IPS DF 4.7 (cell line): ENCODE results near the gene LDLRAD4.

Experiments
- DNase-seq: peaks from one replicate; pipeline ENCODE4 v3.0.0-alpha.2; 2013; ENCODE audit warnings: low spot score; ENCODE audit errors: extremely low read depth

Gene LDLRAD4

DNA sequence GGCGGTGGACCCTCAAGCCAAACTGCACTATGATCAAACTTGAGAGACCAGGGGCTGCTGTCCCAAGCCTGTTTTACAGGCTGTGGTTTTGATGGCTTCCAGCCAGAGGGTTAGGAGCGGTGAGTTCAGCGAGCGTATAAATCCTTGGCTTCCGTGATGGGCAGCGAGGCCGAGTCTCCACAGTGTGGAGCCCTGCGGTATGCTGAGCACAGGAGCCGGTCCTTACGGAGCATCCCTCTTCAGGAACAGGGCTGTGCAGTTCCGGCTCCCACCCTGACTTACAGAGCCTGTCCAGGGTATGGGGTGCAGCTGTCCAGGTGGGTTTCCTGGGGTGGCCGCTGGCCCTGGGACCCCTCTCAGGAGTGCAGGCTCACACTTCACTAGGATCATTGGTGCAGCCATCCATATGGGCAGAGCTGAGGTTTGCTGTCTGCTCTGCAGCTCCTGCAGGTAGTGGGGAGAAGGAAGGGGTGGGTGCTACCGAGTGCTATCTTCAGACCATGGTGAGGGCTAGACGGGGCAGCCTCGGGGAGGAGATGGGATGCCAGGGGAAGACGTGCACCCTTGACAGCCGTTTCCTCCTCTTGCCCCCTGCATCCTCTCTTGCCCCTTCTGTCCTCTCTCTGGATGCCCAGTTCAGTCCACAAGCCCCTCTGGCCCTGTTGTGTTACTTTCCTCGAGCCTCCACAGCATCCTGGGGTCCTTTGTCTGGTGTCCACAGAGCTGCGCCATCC lies 403.5 kb downstream of the LDLRAD4 start:
- DNase-seq = no peak

DNA sequence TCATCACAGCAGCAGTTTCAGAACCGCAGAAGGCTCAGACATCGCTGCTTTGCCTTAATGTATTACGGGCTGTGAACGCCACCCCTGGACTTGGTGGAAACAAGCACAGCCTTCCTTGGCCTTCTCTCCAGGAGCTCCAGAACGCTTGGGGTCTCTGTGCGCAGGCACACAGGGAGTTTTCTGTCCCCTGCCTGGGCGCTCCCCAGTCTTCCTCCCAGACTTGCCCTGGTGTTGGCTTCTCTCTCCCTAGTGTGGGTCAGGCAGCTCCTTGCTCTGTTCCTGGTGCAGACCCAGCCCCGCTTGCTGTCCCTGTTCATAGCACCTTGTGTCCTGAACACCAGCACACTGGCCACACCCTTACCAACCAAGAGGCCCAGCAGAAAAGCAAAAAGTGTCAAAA lies 404.2 kb downstream of the LDLRAD4 start:
- DNase-seq = no peak

DNA sequence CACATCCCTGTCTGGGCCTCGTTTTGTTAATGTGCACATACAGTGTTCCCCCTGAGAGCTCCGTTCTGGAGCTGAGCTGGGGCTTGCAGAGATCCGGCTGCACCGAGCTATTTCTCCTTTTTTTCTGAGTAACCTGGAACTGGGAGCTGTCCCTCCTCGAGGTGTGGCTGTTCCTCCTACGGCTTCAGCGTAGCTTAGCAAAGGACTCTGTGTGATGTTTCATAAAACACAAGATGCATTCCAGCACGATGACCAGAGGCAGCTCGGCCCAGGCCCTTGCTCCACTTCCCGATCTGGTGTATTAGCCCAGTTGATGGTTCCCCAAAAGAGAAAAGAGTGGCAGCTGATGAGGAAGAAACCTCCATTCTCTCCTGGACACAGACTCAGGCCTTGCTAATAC lies 404.8 kb downstream of the LDLRAD4 start:
- DNase-seq = no peak

DNA sequence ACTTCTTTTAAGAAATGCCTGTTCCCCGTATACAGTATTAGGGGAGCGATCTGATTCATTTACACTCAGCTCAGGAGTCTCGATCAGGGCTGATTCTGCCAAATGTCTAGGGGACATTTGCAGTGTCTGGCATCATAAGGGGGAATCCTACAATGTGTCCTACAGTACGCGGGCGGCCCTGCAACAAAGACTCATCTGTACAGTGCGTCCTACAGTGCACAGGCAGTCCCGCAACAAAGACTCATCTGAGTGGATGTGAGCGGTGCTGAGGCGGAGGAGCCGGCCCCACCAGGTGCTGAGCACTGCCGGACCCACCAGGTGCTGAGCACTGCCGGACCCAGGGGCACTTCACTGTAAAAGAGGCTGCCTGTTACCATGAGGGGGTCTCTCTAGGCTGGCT lies 405.3 kb downstream of the LDLRAD4 start:
- DNase-seq = no peak

DNA sequence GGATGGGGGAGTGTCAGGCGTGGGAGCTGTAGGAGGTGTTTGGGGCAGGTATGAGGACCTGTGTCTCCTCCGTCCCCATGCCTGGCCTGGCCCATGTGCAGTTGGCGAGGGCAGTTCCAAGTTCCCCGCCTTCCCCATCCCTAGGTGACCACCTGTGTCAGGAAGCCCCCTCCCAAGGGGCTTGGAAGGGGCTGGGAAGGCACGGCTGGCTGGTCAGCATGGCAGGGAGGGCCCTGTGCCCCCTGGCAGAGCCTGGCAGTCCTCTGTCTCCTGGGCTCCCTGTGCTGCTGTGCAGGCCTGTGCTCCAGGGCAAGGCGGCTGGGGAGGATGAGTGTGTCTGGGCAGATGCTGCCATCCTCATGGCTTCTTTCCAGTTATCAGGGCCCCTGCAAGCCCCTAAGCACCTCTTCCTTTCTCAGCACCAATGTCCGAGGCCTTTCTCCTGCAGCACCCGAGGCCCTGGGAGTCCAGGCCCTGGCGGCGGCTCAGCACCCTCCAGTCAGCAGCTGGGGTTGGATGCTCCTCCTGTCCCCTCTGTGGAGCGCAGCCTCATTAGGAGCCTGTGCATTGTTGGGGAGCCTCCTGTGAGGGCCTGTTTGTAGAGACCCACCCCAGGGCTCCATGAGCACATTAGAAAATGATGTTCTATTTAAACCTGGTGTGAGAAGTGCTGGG lies 406.1 kb downstream of the LDLRAD4 start:
- DNase-seq = no peak

DNA sequence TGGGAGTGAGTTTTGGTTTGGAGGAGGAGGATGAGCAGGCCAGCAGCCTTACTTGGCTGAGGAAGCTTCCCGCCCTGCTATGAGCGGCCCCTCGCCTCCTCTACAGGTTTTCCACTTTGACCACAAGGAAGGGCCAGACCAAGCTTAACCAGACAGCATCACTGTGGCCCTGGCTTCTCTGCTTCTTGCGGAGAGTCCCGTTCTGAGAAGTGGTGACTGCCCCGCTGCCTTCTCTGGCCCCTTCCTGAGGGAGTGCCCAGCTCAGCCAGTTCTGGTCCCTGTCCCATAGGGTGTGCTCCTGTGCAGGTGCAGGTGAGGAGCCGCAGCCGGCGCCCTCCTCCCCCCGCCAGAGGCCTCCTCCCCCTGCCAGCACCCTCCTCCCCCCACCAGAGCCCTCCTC lies 406.8 kb downstream of the LDLRAD4 start:
- DNase-seq = no peak

DNA sequence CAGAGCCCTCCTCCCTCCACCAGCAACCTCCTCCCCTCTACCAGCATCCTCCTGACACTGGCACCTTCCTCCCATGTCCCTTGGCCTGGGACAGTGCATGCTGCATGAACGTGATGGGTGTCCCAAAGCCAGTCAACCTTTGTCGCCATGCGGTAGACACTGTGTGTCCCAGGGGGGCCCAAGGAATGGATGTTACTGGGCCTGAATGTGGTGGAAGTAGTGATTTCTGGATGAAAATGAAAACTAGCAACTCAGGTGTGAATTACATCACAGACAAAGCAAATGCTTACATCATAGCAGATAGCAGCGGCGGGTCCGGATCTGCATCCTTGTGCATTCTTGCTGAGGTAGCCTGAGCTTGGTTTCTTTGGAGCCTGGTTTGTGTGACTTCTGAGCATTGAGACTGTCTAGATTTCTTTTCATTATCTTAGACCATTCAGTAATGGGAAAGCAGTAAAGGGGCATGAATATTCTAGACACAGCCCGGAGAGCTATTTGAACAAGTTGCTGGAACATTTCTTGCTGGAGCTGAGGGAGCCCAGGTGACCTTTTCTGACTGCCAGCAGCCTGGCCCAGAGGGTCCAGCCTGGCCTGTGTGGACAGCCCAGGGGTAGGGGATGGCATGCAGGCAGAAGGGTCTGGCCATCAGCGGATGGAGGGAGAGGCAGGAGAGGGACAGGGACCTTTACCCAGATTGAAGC lies 407.4 kb downstream of the LDLRAD4 start:
- DNase-seq = no peak

DNA sequence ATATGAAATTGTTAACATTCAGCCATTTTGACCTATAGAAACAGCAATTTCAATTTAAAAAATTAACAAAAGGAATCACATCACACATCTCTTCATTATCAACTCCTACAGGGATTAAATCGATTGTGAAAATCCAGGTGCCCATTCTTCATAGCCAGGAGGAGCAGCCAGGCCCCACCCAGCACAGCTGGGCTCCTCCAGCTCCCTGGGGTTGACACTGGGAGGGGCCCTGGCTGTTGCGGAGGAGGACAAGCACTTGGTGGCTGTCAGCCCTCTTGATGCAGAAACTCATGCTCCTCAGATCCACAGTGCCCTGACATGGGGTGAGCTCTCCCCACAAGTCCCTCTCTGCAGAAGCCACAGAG lies 408.0 kb downstream of the LDLRAD4 start:
- DNase-seq = no peak

DNA sequence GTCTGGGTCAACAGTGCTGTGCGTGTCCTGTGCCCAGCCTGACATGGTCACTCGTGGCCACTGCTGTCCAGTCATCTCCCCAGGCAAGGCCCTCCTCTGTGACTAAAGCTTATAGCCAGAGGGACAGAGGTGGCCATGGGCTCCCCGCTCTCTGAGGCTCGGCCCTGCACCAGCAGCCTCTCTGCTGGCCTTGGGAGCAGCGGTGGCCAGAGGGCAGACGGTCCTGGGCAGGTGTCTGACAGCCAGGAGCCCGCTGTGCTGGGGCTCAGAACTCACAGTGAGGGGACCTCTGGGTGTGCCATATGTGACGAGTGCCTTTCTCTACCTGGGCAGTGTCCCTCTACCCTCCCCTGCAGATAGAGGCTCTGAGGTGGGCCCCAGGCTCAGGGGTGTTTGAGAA lies 409.1 kb downstream of the LDLRAD4 start:
- no peak for DNase-seq

DNA sequence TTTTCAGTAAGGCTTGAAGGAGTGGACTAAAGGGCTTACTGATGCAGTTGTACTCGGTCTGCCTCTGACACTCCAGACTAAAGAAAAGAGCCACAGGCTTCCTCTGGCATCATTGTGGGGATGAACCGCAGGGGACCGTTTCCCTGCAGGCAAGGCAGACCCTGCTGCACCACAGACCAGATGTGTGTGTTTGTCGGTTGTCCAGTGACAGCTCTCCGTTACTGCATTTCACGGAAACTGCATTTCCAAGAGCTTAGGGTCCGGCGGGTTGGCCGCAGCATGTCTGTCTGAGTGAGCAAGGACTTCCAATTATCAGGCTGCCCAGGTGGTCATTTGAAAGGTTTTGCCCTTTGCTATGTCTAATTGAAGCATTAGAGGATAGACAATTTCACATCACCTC lies 409.7 kb downstream of the LDLRAD4 start:
- no peak for DNase-seq

DNA sequence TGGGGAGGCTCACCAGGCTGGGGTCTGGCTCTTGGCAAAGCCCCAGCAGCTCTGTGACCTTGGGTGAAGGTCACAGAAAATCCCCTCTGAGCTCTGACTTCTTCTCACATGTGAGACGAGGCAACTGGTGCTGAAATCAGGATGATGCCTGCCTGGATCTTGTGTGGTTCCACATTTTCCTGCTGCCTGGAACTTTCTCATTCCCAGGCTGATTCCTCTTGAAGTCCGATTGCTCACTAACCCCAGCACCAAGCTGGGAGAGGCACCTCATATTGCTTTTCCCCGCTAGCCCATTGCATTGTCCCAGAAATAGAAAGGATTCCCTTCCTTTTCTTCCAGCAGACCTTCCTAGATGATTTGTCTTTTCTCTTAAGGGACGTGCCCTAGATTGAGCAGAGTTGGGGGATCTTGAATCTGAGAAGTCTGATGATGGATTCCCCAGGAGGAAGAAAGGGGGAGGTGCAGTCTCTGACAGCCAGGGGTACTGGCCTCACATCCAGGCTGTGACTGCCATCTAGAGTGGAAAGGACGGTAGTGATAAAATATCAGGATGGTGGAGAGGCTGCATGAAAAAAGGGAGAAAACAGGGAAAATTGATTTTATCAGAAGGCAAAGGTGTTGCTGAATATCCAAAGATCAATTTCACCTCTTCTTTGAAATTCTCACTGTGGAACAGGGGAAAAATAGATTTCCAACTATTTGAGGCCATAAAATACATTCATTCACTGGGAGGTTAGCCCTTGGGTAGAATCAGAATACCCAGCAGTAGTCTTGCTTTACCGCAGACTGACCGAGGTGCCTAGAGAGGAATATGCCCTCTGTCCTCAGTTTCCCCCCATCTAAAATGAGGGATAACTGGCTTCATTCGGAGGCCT lies 411.5 kb downstream of the LDLRAD4 start:
- DNase-seq = peak; percentile 30

DNA sequence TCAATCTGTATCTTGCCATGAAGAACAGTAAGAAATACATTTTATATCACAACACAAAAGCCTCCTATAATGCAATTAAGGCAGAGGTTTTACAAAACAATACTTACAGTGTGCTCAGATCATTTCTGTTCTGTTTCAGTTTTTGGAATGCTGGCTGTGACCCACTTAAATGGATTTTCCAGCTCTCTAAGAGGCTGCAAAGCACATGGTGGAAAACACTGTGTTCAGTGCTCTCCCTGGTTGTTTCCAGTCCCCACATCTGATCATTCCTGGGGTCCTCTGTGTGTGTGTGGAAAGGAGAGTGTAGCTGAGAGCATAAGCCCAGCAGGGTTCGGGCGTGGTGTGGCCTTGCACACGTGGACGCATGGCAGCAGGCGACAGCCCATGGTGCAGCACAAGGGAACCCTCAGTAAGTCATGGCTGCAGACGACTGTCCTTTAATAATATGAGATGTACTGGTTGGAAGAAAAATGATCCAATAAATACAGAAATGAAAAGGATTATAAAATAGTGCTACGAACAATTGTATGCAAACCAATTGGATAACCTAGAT lies 412.2 kb downstream of the LDLRAD4 start:
- DNase-seq = no peak

DNA sequence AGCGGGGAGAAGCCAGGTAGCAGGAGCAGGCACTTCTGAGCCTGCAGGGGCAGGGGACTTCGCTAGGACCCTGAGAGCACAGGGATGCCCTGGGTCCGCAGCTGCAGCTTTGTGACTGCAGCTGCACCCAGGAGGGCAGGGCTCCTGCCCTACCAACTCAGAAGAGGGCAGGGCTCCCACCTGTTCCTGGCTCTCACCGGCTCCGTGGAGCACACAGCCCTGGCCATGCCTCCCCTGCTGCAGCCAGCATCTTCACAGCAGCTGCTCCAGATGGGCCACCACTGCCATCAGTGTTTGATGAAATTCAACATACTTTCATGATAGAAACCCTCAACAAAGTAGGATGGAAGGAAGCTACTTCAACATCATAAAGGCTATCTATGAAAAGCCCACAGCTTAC lies 415.1 kb downstream of the LDLRAD4 start:
- no peak for DNase-seq

DNA sequence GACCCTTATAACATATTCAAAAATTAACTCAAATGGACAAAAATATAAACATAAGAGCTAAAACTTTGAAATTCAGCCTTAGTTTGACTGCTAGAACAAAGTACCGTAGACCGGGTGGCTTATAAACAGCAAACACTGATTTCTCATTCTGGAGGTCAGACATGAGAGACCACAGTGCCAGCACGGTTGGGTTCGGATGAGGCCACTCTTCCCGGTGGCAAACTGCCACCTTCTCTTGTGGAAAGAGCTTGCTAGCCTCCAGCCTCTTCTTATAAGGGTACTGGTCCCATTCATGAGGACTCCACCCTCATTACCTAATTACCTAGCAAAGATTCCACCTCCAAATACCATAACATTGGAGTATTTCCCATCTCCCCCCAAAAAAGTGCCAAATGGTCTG lies 416.5 kb downstream of the LDLRAD4 start:
- no peak for DNase-seq

DNA sequence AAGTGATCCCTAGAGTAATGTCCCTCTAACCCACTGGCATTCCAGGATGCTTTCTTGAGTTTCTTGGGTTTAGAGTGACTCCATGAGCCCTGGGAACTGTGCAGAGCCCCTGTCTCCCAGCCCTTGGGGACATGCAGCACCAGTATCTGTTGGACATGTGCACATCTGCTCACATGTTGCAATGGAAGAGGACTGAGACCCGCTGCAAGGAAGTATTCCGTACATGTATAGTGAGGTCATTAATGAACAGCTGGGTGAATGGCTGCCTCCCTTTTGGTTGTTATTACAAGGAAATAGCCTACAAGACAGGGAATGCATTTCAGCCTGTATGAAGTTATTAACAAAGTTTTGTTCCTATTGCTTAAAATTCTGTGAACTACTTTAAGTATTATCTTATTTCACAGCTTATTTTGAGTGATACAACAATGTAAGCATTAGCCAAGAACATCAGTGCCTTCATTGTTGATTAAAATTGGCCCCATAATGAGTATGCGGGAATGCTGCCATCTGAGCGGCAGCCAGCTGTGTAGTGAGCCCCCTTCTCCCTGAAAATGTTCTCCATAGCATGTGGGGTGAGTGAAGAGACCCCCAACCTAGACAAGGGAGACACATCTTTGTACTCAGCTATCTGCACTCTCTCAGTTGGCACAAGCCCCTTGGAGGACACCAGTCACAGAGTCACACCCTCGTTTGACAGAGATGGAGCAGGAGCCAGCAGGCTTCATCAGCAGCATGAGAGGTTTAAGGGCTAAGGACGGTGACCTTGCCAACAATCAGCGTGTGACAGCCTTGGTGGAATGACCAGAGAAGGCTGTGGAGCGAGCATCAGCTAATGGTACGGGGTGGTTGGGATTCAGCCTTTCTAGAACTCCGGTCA lies 420.4 kb downstream of the LDLRAD4 start:
- DNase-seq = no peak

DNA sequence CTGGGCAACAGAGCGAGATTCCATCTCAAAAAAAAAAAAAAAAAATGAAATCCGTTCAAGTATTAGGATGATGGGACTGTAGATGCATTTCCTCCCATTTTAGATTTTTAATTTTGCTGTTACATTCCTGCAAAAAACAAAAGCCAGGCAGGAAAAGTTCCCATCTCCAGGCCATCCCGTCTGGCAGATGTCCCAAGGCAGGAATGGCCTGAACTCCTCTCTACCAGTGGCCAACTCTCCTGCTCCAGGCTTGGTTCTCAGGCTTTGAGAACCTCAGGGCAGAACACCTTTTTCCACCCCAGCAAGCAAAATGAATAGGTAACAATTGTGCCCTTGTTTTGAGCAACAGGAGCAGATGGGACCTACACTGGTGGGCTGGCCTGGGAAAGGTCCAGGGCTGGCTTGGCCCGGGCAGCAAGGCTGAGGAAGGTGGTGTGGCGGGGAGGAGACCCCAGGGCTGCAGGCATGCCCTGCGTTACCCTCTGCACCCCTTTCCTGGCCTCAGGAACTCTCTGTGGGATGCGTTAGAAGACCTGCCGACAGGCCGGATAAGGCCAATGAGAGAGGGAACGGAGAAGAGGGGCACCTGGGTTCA lies 421.8 kb downstream of the LDLRAD4 start:
- no peak for DNase-seq

DNA sequence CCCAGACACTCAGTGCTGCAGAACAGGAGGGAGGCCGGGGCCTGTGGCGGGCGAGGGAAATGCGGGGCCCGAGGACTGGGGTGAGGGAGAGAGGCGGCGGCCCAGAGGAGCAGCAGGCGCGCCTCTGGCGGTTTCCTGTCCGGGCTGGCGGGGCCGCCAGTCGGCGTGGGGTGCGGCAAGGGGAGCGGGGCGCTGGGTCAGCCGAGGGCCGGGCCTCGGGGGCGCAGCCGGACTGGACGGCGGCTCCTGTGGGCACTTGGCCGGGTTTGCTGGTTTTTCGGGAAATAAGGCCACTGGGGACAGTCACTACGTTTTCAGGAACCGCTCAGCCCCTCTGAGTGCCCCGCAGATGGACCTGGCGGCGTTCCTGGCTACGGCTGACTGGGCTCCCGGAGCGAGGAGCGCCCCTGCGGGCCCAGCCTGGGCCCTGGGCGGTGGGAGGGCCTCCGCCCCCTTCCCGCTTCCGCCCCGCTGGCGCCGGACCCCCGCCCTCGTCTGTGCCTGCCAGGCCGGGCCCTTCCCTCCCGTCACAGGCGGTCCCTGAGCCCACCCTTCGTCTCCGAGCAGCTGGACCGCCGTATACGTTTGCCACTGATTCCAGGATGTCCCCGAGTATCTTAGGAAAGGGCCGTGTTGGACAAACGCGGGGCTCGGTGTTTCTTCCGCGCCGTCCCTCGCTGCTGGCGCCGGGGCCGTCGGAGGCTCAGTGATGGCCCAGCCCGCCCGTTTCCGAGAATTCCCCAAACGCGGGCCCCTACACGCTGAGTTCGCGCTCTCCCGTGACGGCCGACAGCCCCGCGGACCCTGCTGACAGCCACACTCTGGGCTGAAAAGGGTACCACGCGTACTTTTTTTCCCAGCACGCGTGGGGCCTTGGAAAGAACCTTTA lies 423.2 kb downstream of the LDLRAD4 start:
- DNase-seq = no peak

DNA sequence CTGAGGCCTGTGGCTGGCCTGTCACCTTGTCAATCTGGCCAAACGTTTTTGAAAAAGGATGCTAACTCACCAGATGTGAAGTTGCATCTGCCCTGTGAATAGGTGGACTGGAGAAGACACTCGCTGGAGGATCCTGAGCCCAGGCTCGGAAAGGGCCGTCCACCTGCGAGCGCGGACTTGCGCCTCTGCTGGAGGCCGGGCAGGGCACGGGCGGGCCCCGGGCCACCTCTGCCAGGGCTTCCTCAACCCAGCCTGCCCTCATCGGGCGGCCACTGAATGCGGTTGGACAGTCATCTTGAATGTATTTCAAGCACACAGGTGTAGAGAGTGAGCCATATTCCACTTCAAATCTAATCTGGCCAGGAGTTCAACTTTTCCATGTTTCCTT lies 423.9 kb downstream of the LDLRAD4 start:
- no peak for DNase-seq

DNA sequence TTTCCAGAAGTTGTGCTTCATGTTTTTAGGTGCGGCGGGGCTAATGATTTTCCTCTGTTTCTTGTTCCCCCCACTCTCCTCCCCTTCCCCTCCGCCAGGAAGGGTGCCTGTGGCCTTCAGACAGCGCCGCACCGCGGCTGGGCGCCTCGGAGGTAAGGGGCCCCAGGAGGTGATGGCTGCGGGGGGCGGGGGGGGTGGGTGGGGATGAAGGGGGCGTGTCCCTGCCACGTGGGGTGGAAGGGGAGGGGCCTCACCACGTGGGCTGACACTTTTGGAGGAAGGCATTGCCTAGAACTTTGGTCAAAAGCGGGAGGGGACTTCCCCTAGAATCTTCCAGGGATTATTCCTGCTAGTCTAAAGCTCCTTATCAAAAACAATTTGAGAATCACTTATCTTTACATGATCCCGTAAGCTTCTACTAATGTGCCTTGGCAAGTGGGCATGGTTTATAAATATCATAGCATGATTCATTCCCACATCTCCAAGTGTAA lies 424.7 kb downstream of the LDLRAD4 start:
- no peak for DNase-seq
